K562 (cell line): ENCODE data around the gene CERS3.

Source experiments
- ELF2 ChIP-seq: fragments of 250-450 bp; sonication (Bioruptor Pico); IDR thresholded peaks from 2 replicates; pipeline ENCODE4 v1.5.0; 2021; ENCODE audit warnings: mild to moderate bottlenecking
- ZNF644 ChIP-seq: fragments of 200-800 bp; sonication (Bioruptor generic); IDR thresholded peaks from 2 replicates; pipeline ENCODE4 v1.6.1; 2016; ENCODE audit warnings: low read depth, missing genetic modification characterization, missing compliant biosample characterization
- TF ChIP-seq, protein P1 (sequence below), 2 experiments: fragments of 450-650 bp in 1 of 2; sonication (generic) in 1 of 2; formaldehyde crosslinking in 1 of 2; IDR thresholded peaks in 1 of 2; conservative IDR thresholded peaks in 1 of 2; 2 replicates each; pipeline versions ENCODE4 v1.6.1 to v1.8.1; 2016 to 2023; ENCODE audit warnings: mild to moderate bottlenecking in 2 of 2, moderate library complexity in 2 of 2, inconsistent platforms in 1 of 2, missing genetic modification reagents in 1 of 2

DNA sequence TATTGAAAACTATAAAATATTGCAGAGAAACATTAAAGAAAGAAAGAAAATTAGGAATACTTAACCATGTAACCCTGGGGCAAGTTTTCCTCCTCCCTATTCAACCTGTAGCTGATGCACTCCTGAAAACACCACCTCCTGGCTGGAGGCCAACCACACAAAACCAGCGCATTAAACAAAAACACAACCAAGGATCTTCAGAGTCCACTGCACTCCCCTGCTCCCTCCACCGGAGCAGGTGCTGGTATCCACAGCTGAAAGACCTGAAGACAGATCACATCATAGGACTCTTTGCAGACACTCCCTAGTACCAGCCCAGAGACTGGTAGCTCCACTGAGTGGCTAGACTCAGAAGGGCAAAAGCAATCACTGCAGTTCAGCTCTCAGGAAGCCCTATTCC lies 173.4 kb downstream of the CERS3 start:
- TF ChIP-seq, protein P1, sequence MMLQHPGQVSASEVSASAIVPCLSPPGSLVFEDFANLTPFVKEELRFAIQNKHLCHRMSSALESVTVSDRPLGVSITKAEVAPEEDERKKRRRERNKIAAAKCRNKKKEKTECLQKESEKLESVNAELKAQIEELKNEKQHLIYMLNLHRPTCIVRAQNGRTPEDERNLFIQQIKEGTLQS (IDR thresholded peaks at IDR 0.05), result no peak
- TF ChIP-seq, protein P1 (CRISPR knock-in tag; conservative IDR thresholded peaks at IDR 0.05), result no peak
- TF ChIP-seq ZNF644 (tag) (no peak), ELF2 (no peak)
